Breast epithelium (tissue), 4 donors: ENCODE results near the gene EPHB2. TPM values are rescaled to one million over a fixed set of nuclear protein-coding genes. Genes with fewer than 3 reads are reported as not detected.

Source experiments
- DNase-seq, 2 donors: peaks; one replicate each; pipeline ENCODE4 v3.0.0-alpha.2; 2019; ENCODE audit warnings: low spot score in 2 of 2
- H3K27ac ChIP-seq, 2 donors: fragments of 200-600 bp; sonication (generic) in 1 of 2; one replicate each; pipeline ENCODE4 v1.5.1; 2016 to 2019; ENCODE audit warnings: mild to moderate bottlenecking in 1 of 2
- H3K27me3 ChIP-seq, 2 donors: fragments of 200-600 bp; sonication (generic) in 1 of 2; one replicate each; pipeline versions ENCODE4 v1.5.1 to v1.6.0; 2017 to 2019; ENCODE audit warnings: control low read depth in 1 of 2, mild to moderate bottlenecking in 1 of 2
- H3K36me3 ChIP-seq: fragments of 200-600 bp; one replicate; pipeline ENCODE4 v1.5.1; 2019
- H3K4me1 ChIP-seq, 2 donors: fragments of 200-600 bp; sonication (generic); one replicate each; pipeline ENCODE4 v1.5.1; 2016 to 2019; ENCODE audit warnings: control low read depth in 1 of 2
- H3K4me3 ChIP-seq, 3 donors: fragments of 200-600 bp; sonication (generic); 1 replicate in 2 of 3; 2 replicates in 1 of 3; pipeline ENCODE4 v1.5.1; 2016 to 2019; ENCODE audit warnings: mild to moderate bottlenecking in 3 of 3, moderate library complexity in 2 of 3
- H3K9me3 ChIP-seq, 2 donors: fragments of 200-600 bp; sonication (generic) in 1 of 2; one replicate each; pipeline ENCODE4 v1.5.1; 2016 to 2019; ENCODE audit warnings: control low read depth in 1 of 2
- POLR2A ChIP-seq: fragments of 450-650 bp; IDR thresholded peaks from one replicate; pipeline ENCODE4 v1.6.1; 2016; ENCODE audit warnings: antibody characterized with exemption, mild to moderate bottlenecking, moderate library complexity
- POLR2AphosphoS5 ChIP-seq, 3 donors: sonication (generic); formaldehyde crosslinking; IDR thresholded peaks; one replicate each; pipeline ENCODE4 v1.6.1; 2017; ENCODE audit warnings: antibody characterized with exemption in 3 of 3
- intact Hi-C: fragments of 100-400 bp; cut with DNase I; formaldehyde crosslinking; loops from one replicate; pipeline ENCODE4 v1.15.1; 2023; ENCODE audit warnings: low total_unique reads
- total RNA-seq, 3 donors: library from RNA; depleted of rRNA; stranded (reverse); fragments of >200 nt; gene quantifications; one replicate each; pipeline ENCODE4 v1.1.0, GENCODE V29; 2016
- TF ChIP-seq, protein P1 (sequence below), 3 donors: fragments of 450-650 bp; IDR thresholded peaks; one replicate each; pipeline ENCODE4 v1.5.1; 2016 to 2017; ENCODE audit warnings: antibody characterized with exemption in 3 of 3, mild to moderate bottlenecking in 3 of 3, moderate library complexity in 3 of 3

The EPHB2 gene
- total RNA-seq, 3 donors from 2014 or later = 1.3 to 4.6 (median 1.5) TPM

DNA sequence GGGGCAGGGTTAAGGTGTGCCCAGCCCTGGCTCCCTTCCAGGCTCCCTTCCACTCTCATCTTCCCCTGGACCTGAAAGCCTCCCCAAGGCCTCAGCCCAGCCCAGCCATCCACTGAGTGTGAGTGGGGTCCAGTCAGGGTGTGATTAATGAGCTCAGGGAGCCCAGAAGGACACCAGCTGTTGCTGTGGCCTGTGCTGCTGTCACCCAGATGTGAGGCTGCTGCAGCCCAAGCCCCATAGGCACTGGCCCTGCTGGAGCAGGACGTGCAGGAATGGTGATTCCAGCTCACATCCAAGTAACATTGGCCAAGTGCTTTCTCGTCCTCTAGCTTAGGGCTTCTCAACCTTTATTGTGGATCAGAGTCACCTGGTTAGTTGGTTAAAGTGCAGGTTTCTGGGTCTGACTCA is 77.6 kb downstream of the EPHB2 start:
- intact Hi-C loops = no loop called here
- Histone ChIP-seq H3K4me3 (no peak overlapping the region), H3K27me3 (no peaks in the 10 kb centered on the region), H3K4me1 (no peaks in the 10 kb centered on the region), H3K27ac (no peak overlapping the region), H3K36me3 (no peaks in the 10 kb centered on the region), H3K9me3 (no peaks in the 10 kb centered on the region)
- DNase-seq = no peak
- TF ChIP-seq POLR2A = no peak
- TF ChIP-seq, protein P1, sequence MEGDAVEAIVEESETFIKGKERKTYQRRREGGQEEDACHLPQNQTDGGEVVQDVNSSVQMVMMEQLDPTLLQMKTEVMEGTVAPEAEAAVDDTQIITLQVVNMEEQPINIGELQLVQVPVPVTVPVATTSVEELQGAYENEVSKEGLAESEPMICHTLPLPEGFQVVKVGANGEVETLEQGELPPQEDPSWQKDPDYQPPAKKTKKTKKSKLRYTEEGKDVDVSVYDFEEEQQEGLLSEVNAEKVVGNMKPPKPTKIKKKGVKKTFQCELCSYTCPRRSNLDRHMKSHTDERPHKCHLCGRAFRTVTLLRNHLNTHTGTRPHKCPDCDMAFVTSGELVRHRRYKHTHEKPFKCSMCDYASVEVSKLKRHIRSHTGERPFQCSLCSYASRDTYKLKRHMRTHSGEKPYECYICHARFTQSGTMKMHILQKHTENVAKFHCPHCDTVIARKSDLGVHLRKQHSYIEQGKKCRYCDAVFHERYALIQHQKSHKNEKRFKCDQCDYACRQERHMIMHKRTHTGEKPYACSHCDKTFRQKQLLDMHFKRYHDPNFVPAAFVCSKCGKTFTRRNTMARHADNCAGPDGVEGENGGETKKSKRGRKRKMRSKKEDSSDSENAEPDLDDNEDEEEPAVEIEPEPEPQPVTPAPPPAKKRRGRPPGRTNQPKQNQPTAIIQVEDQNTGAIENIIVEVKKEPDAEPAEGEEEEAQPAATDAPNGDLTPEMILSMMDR (IDR thresholded peaks at IDR 0.05) = no peak
- TF ChIP-seq POLR2AphosphoS5 (IDR thresholded peaks at IDR 0.05) = no peak

DNA sequence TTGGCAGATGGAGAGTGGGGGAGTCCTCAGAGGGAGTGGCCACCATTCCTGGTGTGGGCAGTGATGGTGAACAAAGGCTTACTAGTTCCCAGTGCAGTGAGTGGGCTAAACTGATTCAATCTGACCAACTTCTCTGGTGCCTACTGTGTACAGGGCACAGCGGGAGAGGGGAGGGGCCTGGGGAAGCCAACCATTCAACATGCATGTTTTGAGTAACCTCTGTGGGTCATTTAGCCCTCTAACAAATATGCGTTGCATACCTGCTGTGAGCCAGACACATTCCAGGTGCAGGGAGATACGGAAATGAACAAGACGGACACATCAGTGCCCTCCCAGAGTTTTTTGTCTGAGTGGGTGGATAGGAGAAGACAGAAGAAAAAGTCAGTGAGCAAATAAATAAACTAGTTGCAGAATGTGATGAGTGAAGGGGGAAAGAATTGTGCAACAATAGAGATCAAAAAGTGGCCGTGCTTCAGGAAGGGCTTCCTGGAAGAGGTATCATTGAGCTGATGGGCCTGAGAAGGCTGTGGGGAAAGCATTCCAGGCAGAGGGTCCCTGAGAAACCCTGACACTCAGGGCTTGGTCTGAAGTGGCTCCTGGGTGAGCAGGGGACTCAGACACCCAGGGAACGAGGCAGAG is 78.8 kb downstream of the EPHB2 start:
- Histone ChIP-seq H3K27ac (no peak overlapping the region), H3K4me1 (no peaks in the 10 kb centered on the region), H3K4me3 (no peak overlapping the region), H3K27me3 (no peaks in the 10 kb centered on the region), H3K36me3 (no peaks in the 10 kb centered on the region), H3K9me3 (no peaks in the 10 kb centered on the region)
- DNase-seq = no peak
- intact Hi-C loops = no loop called here
- TF ChIP-seq POLR2A = no peak
- TF ChIP-seq, protein P1 (IDR thresholded peaks at IDR 0.05) = no peak
- TF ChIP-seq POLR2AphosphoS5 (IDR thresholded peaks at IDR 0.05) = no peak

DNA sequence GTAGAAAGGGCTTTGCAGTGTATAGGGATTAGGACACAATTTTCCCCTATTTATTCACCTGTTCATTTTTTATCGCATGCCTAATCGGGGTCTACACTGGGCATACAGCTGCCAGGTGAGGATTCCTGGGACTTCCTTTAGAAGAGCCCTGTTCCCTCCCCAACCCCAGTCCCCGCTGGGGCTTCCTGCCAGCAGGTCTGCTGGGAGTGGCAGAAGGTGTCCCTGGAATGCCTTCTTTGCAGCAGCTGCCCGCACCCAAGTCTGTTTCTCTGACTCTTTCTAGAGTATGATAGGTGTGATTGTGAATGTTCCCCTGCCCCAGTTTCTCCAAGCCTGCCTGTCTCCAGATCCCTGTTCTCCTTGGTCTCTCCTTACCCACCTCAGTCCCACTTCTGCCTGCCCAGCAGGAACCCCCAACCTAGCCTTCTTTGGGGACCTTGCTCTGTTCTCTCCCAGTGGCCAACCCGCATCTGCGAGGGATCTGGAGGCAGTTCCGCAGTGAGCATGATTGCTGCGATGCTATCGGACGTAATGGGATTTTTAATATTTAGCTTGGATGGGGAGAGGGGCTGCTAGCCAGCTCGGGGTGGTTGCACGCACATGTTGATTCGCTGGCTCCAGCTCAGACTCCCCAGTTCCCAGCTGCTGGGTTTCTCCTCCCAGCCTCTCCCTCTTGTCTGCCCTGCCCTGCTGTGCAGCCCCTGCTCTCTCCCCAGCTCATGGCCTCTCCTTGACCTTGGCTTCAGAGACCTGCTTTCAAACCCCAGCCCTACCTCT is 79.8 kb downstream of the EPHB2 start:
- no peak for DNase-seq
- Histone ChIP-seq H3K36me3 (no peaks in the 10 kb centered on the region), H3K4me3 (no peak overlapping the region), H3K27me3 (no peaks in the 10 kb centered on the region), H3K9me3 (no peaks in the 10 kb centered on the region), H3K4me1 (no peaks in the 10 kb centered on the region), H3K27ac (no peak overlapping the region)
- TF ChIP-seq, protein P1 (IDR thresholded peaks at IDR 0.05) = no peak
- TF ChIP-seq POLR2A = no peak
- TF ChIP-seq POLR2AphosphoS5 (IDR thresholded peaks at IDR 0.05) = no peak
- intact Hi-C loops = no loop called here

DNA sequence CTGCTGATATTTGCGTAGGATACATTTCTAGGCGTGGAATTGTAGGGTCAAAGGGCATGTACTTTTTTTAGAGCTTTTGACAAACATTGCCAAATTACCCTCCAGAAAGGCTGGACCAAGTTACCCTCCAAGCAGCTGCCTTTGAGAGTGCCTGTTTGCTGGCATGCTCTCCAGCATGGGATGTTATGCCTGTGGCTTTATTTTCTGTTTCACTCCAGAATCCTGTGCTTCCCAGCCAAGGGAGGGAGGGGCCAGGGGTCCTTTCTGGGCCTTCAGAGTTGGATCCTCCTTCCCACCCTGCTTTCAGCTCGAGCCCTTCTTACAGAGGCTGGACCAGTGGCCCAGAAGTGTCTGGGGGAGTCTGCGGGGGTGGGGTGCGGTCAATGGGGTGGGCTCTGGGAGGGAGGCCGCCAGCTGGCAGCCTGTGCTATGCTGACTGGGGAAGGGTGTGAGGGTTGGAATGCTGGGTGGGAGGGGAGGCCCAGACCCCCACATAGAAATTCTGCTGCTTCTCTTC is 81.2 kb downstream of the EPHB2 start:
- TF ChIP-seq POLR2AphosphoS5 (IDR thresholded peaks at IDR 0.05) = no peak
- TF ChIP-seq POLR2A = no peak
- TF ChIP-seq, protein P1 (IDR thresholded peaks at IDR 0.05) = no peak

More for the DNA sequence above, 81.2 kb downstream of the EPHB2 start:
- no peak overlapping the region for H3K4me3 ChIP-seq
- DNase-seq = no peak
- intact Hi-C loops = no loop called here
- H3K36me3 ChIP-seq = no peaks in the 10 kb centered on the region
- H3K27me3 ChIP-seq = no peaks in the 10 kb centered on the region
- no peaks in the 10 kb centered on the region for H3K9me3 ChIP-seq
- no peak overlapping the region for H3K27ac ChIP-seq
- H3K4me1 ChIP-seq = no peaks in the 10 kb centered on the region
